RWPE1 (cell line): ENCODE measurements around the gene ANKRD40.
A peak's percentile ranks its signal among the peaks of the same experiment; 100 is the strongest.
"Not testable (repeated sequence)": the region's sequence is repeated elsewhere in the genome, so short reads cannot be mapped to it uniquely, and the experiment has no call there.

Experiments used
- CTCF ChIA-PET: fragments of 350-600 bp; sonication (Branson Sonifier 250); formaldehyde crosslinking; extraction: SDS; loops from one replicate; lab custom pipeline; 2021; lab: Yijun Ruan, JAX
- POLR2A ChIA-PET: fragments of 400-600 bp; formaldehyde crosslinking; extraction: SDS; loops from one replicate; lab custom pipeline; 2020; ENCODE audit warnings: antibody characterized with exemption; ENCODE audit not compliant: low non-redundant PET; lab: Yijun Ruan, JAX
- DNase-seq: peaks from one replicate; pipeline ENCODE4 v3.0.0; 2012; ENCODE audit warnings: low spot score
- H3K27ac ChIP-seq: fragments of 450-650 bp; 2 replicates; pipeline ENCODE4 v1.5.1; 2017
- TF ChIP-seq, protein P1 (sequence below): fragments of 450-650 bp; conservative IDR thresholded peaks from 2 replicates; pipeline ENCODE4 v1.5.1; 2017; ENCODE audit warnings: low read depth, mild to moderate bottlenecking

ANKRD40 gene

DNA sequence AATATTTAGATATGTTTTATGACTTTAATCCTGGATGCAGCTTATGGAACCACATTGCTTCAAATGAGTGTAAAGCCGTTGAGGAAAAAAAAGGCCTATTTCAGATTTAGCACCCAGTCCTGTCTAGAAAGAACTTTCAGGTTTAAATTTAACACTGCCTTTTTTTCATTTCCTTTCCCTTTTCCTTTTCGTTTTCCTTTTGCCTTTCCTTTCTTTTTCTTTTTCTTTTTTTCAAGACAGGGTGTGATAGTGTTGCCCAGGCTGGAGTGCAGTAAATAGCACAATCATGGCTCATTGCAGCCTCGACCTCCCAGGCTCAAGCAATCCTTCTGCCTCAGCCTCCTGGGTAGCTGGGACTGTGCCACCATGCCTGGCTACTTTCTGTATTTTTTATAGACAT is 27.6 kb upstream of the ANKRD40 start:
- no peak for DNase-seq
- TF ChIP-seq, protein P1, sequence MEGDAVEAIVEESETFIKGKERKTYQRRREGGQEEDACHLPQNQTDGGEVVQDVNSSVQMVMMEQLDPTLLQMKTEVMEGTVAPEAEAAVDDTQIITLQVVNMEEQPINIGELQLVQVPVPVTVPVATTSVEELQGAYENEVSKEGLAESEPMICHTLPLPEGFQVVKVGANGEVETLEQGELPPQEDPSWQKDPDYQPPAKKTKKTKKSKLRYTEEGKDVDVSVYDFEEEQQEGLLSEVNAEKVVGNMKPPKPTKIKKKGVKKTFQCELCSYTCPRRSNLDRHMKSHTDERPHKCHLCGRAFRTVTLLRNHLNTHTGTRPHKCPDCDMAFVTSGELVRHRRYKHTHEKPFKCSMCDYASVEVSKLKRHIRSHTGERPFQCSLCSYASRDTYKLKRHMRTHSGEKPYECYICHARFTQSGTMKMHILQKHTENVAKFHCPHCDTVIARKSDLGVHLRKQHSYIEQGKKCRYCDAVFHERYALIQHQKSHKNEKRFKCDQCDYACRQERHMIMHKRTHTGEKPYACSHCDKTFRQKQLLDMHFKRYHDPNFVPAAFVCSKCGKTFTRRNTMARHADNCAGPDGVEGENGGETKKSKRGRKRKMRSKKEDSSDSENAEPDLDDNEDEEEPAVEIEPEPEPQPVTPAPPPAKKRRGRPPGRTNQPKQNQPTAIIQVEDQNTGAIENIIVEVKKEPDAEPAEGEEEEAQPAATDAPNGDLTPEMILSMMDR: no peak
- ChIA-PET CTCF (no interaction called here), POLR2A (no interaction called here)
- H3K27ac ChIP-seq: peak overlapping the region; percentile 37

DNA sequence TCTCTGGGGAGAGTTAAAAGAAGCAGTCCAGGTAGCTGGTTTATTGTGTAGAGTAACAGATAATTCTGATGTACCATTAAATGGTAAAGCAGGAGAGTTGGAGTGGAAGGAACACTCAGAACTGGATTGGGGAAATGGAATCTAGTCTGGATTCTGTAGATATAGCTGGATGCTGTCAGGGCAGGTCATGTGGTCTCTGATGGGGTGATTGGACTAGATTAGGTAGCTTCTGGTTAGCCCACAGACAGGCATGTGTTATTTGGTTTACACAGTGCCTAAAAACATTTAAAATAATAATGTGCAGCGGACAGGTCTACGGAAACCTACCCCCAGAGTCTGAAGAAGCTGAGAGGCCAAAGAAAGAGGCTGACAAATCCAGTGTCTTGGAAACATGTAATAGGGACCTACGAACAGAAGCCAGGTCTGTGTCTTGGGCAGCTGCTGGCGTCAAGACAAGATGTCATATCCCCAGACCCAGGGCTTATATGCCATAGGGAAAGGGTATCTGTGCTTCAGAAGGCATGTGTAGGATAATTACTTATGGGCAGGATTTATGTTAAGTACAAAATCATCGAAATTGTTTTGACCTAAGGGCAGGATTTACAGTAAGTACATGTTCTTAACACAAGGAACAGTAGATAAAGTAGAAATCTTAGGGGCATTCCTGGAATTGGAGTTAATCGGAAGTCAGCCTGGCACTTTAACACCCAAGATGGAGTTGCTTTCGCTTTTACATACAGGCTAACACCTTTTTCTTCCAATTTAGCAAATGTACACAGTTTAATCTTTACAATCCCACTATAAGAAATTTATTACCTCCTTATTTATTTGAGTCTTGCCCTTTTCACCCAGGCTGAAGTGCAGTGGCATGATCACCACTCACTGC is 24.1 kb upstream of the ANKRD40 start:
- no peak overlapping the region for H3K27ac ChIP-seq
- CTCF ChIA-PET: interaction anchor here (0.9 kb wide), 1 partner anchor 20 kb away, joined by 4 read pairs; no protein-coding TSS in a partner anchor
- TF ChIP-seq, protein P1: no peak
- POLR2A ChIA-PET: no interaction called here
- no peak for DNase-seq

DNA sequence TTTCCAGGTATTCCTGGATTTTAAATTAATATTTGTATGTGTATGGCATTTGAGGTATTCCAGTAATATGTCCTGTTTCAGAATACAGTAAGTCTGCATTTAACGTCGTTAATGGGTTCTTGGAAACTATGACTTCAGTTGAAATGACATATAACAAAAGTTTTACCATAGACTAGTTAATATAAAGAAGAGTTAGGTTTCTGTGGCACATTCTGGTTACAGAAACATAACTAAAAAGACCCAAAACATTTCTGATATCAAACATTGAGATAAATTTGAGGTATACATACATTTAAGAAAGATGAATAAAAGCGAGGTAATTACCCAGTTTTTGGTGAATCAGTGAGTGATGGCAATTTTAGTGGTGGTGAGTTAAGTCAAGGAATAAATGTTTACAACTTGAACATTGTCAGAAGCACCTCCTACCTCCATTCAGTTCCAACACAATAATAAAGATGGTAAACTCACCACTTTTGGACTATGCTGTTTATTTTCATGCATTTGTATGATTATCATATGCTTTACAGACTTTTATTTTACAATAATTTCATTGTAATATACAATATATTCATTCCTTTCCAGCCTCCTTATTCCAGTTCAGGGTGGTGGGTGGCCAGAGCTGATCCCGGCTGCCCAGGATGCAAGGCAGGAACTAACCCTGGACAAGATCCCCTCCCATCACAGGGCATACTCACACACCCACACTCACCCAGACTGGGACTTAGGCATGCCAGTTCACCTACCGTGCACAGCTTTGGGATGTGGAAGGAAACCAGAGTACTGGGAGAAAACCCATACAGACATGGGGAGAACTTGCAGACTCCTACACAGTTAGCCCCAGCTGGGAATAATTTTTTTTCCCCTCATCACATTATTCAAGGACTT is 21.4 kb upstream of the ANKRD40 start:
- H3K27ac ChIP-seq: peak overlapping the region; percentile 36; the same call in 1 of the 2 replicates
- TF ChIP-seq, protein P1: no peak
- no peak for DNase-seq
- POLR2A ChIA-PET: no interaction called here
- CTCF ChIA-PET: no interaction called here

DNA sequence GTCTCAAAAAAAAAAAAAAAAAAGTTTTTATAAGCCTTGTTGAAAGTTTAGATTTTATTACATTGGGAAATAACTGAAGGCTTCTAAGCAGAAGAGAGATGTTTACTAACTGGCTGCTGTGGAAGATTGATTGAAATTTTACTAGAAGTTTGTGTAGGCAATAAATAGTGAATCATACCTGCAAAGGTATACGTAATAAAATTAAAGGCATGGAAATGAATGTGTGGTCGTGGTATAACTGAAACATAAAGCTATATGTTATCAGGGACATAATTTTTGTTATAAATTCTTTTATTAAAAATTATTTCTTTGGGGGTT is 20.4 kb upstream of the ANKRD40 start:
- no peak for DNase-seq
- ChIA-PET CTCF (no interaction called here), POLR2A (no interaction called here)
- no peak overlapping the region for H3K27ac ChIP-seq
- TF ChIP-seq, protein P1: no peak

DNA sequence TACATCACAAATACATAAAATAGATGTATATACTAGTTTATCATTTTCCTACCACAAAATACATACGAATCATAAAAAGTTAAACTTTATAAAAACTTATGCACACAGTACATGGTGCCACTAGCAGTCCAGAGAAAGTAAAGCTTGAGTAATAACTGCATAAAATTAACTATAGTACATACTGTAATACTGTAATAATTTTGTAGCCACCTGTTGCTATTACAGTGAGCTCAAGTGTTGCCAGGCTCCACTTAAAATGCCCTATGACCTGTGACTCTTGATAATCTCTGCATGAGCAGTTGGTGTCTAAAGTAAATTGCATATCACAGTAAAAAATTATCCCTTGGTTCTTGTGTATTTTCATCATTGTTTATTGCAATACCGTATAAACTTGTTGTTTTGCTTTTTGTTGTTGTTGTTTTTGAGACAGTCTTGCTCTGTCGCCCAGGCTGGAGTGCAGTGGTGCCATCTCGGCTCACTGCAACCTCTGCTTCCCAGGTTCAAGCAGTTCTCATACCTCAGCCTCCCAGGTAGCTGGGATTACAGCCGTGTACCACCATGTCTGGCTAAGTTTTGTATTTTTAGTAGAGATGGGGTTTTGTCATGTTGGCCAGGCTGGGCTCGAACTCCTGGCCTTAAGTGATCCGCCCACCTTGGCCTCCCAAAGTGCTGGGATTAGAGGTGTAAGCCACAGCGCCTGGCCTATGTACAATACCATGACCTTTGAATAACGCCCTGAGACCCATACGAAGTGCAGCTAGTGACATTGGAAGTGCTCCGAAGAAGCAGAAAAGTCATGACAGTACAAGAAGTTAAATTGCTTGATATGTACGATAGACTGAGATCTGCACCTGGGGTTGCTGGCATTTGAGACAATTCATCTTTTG is 18.3 kb upstream of the ANKRD40 start:
- TF ChIP-seq, protein P1: no peak
- POLR2A ChIA-PET: no interaction called here
- DNase-seq: no peak
- CTCF ChIA-PET: interaction anchor here (0.6 kb wide), 1 partner anchor 231 kb away, joined by 3 read pairs; no protein-coding TSS in a partner anchor
- no peak overlapping the region for H3K27ac ChIP-seq

DNA sequence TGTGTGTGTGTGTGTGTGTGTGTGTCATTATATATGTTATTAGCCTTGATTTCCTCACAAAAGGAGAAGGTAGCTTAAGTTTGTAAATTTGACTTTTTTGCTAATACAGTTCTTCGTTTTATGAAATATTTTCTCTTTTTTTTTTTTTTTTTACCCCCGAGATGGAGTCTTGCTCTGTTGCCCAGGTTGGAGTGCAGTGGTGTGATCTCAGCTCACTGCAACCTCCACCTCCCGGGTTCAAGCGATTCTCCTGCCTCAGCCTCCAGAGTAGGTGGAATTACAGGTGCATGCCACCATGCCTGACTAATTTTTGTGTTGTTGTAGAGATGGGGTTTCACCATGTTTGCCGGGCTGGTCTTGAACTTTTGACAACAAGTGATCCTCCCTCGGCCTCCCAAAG is 16.9 kb upstream of the ANKRD40 start:
- POLR2A ChIA-PET, DNase-seq: not testable (repeated sequence)
- CTCF ChIA-PET: interaction anchor here (0.7 kb wide), 1 partner anchor 245 kb away, joined by 3 read pairs; no protein-coding TSS in a partner anchor
- H3K27ac ChIP-seq: peak overlapping the region; percentile 2; the same call in 1 of the 2 replicates
